Brain microvascular endothelial cell (primary cell): ENCODE measurements around the gene GJA4.

Experiments
- DNase-seq: peaks from one replicate; pipeline ENCODE4 v3.0.0-alpha.2; 2020
- H3K27ac ChIP-seq: fragments of 250-450 bp; sonication (Bioruptor Pico); 2 replicates; pipeline ENCODE4 v1.5.1; 2020; ENCODE audit warnings: mild to moderate bottlenecking, moderate library complexity
- H3K27me3 ChIP-seq: fragments of 250-450 bp; sonication (Bioruptor Pico); replicated peaks from 2 replicates; pipeline ENCODE4 v1.5.1; 2020; ENCODE audit warnings: mild to moderate bottlenecking
- H3K36me3 ChIP-seq: fragments of 250-450 bp; sonication (Bioruptor Pico); replicated peaks from 2 replicates; pipeline ENCODE4 v1.5.1; 2020; ENCODE audit warnings: mild to moderate bottlenecking
- H3K4me3 ChIP-seq: 2 replicates; pipeline ENCODE4 v1.5.1; 2011; ENCODE audit warnings: low read depth, mild to moderate bottlenecking, control low read depth, low read length, moderate library complexity
- CTCF ChIP-seq: IDR thresholded peaks from 2 replicates; pipeline ENCODE4 v1.5.1; 2011; ENCODE audit warnings: low read depth, mild to moderate bottlenecking, moderate library complexity, low read length, control low read depth, inconsistent platforms; ENCODE audit errors: missing control alignments
- in situ Hi-C: cut with HindIII; loops from 2 replicates; pipeline ENCODE4 v1.10.0; 2017; ENCODE audit warnings: low sequenced_read_pairs, low pct_ligation_motif_present

The GJA4 gene

GRCh38 chr1:34787461-34788420 is 5.1 kb upstream of the GJA4 start:
- DNase-seq: peak; percentile 24
- in situ Hi-C loops: no loop called here
- H3K4me3 ChIP-seq: no peak overlapping the region
- TF ChIP-seq CTCF: peak; percentile 34
- H3K36me3 ChIP-seq: no peaks in the 10 kb centered on the region
- H3K27me3 ChIP-seq: peaks cover 6% of the 10 kb centered on the region
- H3K27ac ChIP-seq: no peak overlapping the region

DNA sequence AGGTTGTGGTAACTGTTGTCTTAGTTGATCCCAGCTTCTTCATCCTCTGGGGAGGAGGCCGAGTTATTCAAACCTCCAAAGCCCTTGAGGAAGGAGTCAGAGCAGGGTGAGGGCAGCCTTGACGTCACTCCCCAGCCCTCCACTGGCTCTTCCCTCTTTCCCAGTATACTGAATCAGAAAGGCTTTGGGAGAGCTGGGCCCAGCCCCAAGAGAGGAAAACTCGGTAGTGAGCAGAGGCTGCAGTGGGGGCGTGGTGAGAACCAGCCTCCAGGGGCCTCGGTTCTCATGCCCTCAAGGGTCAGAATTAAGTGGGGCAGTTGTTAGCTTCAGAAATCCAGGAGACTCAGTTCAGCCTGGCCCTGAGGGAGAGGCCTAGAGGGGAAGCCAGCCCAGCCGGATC is 1.8 kb upstream of the GJA4 start:
- H3K36me3 ChIP-seq: no peaks in the 10 kb centered on the region
- in situ Hi-C loops: no loop called here
- peaks cover 16% of the 10 kb centered on the region for H3K27me3 ChIP-seq
- H3K27ac ChIP-seq: no peak overlapping the region
- H3K4me3 ChIP-seq: no peak overlapping the region
- TF ChIP-seq CTCF: no peak
- no peak for DNase-seq

DNA sequence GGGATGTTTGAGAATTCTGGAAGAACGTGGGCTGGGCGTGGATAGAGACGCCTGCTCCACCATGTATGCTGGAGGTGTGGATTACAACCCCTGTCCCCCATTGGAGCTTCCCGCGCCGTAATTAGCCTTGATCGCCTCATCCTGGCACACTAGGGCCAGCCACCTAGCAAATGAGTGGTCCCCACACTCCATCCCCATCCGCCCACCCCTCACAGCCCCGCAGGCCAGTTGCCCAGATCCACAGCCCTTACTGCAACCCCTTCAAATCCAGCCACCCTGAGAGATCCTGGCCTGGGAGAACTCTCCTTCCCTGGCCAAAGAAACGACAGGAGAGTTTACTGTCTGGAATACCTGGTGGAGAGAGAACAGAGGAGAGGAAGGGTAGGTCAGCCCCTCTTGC is 375 bp upstream of the GJA4 start:
- DNase-seq: no peak
- in situ Hi-C loops: no loop called here
- H3K36me3 ChIP-seq: no peaks in the 10 kb centered on the region
- TF ChIP-seq CTCF: no peak
- H3K27ac ChIP-seq: no peak overlapping the region
- H3K4me3 ChIP-seq: no peak overlapping the region
- peaks cover 16% of the 10 kb centered on the region for H3K27me3 ChIP-seq

DNA sequence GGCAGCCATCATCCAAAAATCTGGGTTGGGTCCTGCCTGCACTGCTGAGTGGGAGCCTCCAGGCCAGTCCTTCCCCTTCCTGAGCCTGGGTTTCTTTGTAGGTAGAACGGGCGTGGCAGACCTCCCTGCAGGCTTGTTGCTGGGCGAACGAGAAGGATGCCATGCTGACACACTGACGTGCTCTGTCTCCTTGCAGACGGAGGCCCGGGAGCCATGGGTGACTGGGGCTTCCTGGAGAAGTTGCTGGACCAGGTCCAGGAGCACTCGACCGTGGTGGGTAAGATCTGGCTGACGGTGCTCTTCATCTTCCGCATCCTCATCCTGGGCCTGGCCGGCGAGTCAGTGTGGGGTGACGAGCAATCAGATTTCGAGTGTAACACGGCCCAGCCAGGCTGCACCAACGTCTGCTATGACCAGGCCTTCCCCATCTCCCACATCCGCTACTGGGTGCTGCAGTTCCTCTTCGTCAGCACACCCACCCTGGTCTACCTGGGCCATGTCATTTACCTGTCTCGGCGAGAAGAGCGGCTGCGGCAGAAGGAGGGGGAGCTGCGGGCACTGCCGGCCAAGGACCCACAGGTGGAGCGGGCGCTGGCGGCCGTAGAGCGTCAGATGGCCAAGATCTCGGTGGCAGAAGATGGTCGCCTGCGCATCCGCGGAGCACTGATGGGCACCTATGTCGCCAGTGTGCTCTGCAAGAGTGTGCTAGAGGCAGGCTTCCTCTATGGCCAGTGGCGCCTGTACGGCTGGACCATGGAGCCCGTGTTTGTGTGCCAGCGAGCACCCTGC is 1.4 kb downstream of the GJA4 start:
- H3K27ac ChIP-seq: no peak overlapping the region
- H3K4me3 ChIP-seq: no peak overlapping the region
- no peak for DNase-seq
- H3K27me3 ChIP-seq: peaks cover 16% of the 10 kb centered on the region
- no peaks in the 10 kb centered on the region for H3K36me3 ChIP-seq
- no peak for TF ChIP-seq CTCF
- in situ Hi-C loops: no loop called here

DNA sequence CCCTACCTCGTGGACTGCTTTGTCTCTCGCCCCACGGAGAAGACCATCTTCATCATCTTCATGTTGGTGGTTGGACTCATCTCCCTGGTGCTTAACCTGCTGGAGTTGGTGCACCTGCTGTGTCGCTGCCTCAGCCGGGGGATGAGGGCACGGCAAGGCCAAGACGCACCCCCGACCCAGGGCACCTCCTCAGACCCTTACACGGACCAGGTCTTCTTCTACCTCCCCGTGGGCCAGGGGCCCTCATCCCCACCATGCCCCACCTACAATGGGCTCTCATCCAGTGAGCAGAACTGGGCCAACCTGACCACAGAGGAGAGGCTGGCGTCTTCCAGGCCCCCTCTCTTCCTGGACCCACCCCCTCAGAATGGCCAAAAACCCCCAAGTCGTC is 2.0 kb downstream of the GJA4 start:
- Histone ChIP-seq H3K27ac (no peak overlapping the region), H3K36me3 (no peaks in the 10 kb centered on the region), H3K27me3 (peaks cover 16% of the 10 kb centered on the region), H3K4me3 (no peak overlapping the region)
- TF ChIP-seq CTCF: no peak
- no peak for DNase-seq
- in situ Hi-C loops: no loop called here
